GM21723 (cell line): ENCODE measurements around the gene ATXN3.
"Not testable (repeated sequence)": the region's sequence is repeated elsewhere in the genome, so short reads cannot be mapped to it uniquely, and the experiment has no call there.

Experiments
- ATAC-seq: cut with Tn5 transposase; IDR thresholded peaks from one replicate; pipeline ENCODE4 v1.9.1; 2021; ENCODE audit warnings: mild to moderate bottlenecking, moderate library complexity; ENCODE audit not compliant: unreplicated experiment

Gene ATXN3

GRCh38 chr14:92074555-92074954, 31.8 kb downstream of the ATXN3 start:
- ATAC-seq, result no peak

- ATAC-seq, result no peak
Observed at GRCh38 chr14:92058006-92058917, 48.1 kb downstream of the ATXN3 start.

DNA sequence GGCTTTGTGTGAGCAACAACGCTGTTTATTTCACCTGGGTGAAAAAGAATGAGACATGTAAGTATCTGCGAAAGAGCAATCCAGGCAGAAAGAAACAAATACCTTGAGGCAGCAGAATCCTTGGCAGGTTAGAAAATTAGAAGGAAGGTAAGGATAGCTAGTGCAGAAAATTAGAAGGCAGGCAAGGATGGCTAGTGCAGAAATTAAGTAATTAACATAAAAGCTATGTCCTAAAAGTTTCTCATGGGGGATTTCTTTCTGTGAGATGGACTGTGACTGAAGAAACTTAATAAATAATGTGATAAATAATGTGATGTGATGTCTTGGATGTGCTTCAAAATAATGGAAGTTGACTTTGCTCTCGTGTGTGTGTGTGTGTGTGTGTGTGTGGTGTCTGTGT, 56.6 kb downstream of the ATXN3 start:
- no peak for ATAC-seq

GRCh38 chr14:92049221-92049620, 57.2 kb downstream of the ATXN3 start:
- not testable (repeated sequence) for ATAC-seq

GRCh38 chr14:92045904-92046303, 60.5 kb downstream of the ATXN3 start:
- not testable (repeated sequence) for ATAC-seq

DNA sequence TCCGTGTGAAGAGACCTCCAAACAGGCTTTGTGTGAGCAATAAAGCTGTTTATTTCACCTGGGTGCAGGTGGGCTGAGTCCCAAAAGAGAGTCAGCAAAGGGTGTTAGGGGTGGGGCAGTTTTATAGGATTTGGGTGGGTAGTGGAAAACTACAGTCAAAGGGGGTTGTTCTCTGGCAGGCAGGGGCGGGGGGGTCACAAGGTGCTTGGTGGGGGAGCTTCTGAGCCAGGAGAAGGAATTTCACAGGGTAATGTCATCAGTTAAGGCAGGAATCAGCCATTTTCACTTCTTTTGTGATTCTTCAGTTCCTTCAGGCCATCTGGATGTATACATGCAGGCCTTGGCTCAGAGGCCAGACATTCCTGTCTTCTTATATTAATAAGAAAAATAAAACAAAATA, 64.6 kb downstream of the ATXN3 start:
- not testable (repeated sequence) for ATAC-seq

DNA sequence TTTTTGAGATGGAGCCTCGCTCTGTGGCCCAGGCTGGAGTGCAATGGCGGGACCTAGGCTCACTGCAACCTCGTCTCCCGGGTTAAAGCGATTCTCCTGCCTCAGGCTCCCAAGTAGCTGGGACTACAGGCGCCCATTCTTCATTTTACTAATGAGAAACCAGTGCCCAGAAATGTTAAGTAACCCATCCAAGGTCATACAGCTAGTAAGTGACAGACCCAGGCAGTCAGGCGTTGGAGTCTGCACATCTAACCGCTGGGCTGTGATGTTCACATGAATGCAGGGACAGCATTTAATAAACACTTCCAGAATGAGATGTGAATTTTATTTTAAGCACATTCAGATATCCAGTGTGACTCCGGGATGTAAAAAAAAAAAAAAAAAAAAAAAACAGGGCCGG, 65.2 kb downstream of the ATXN3 start:
- ATAC-seq, result no peak

- ATAC-seq, result peak; percentile 82
Observed at GRCh38 chr14:92040431-92041051, 65.8 kb downstream of the ATXN3 start.

DNA sequence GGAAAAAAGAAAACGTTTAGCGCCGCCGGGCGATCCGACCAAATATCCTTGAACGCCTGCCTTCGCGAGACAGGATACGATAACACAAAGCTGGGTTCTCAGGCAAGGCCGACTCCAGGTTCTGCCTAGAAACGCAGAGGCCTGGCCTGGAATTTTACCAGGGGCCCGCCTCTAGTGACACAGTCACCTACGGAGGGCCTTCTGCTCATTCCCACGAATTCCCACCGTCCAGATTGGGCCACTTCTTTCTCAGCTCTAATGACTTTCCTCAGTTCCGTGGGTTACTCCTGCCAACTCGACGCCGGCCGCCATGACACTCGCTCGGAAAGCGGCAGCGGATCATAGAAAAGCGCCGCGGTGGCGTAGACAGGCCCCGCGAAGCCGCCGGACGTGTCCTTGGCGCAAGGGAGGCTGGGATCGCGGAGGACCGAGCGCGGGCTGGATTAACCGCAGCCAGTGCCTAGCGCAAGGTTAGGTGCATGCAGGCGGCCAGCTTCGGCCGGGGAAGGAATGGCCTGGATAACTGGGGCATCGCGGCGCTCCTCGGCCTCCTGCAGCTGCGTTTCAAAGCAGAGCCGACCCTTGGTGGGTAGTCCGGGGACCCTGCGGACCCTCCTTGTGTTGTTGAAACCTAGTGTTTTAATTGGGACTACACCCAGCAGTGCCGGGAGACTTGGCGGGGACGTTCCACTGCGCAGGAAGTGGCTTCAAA, 66.5 kb downstream of the ATXN3 start, which contains the start of gene TRIP11:
Gene TRIP11, minus strand, starts transcription at position 341 of the 712 bp plus-strand sequence. CDS start 374 bp downstream, outside the sequence.
- ATAC-seq, result peak; percentile 97

- ATAC-seq, result peak; percentile 14
Observed at GRCh38 chr14:92039063-92039718, 67.2 kb downstream of the ATXN3 start.

GRCh38 chr14:92037989-92038388, 68.4 kb downstream of the ATXN3 start:
- ATAC-seq, result no peak

DNA sequence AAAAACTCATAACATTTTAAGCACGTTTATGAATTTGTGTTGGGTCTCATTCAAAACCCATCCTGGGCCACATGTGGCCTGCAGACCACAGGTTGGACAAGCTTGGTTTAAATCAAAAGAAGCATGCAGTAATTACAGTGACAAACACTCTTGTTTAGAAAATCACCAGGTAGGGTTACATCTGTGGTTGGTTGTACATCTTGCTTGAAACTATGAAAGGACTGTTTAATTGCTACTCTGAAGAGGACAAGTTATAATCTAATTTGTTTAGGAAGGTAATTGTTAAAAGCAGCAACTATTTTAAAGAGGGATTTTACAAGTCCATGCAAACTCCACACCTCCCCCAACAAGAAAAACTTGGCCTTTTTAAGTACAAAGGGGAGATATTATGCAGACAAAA, 70.5 kb downstream of the ATXN3 start:
- ATAC-seq, result no peak

- no peak for ATAC-seq
Observed at GRCh38 chr14:92033906-92034687, 72.3 kb downstream of the ATXN3 start.

- no peak for ATAC-seq
Observed at GRCh38 chr14:92033433-92033832, 72.9 kb downstream of the ATXN3 start.

DNA sequence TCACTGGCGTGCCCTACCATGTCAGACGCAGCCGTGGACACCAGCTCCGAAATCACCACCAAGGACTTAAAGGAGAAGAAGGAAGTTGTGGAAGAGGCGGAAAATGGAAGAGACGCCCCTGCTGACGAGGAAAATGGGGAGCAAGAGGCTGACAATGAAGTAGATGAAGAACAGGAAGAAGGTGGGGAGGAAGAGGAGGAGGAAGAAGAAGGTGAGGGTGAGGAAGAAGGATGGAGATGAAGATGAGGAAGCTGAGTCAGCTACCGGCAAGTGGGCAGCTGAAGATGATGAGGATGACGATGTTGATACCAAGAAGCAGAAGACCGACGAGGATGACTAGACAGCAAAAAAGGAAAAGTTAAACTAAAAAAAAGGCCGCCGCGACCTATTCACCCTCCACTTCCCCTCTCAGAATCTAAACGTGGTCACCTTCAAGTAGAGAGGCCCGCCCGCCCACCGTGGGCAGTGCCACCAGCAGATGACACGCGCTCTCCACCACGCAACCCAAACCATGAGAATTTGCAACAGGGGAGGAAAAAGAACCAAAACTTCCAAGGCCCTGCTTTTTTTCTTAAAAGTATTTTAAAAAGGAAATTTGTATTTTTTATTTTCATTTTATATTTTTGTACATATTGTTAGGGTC, 79.7 kb downstream of the ATXN3 start:
- ATAC-seq, result no peak

DNA sequence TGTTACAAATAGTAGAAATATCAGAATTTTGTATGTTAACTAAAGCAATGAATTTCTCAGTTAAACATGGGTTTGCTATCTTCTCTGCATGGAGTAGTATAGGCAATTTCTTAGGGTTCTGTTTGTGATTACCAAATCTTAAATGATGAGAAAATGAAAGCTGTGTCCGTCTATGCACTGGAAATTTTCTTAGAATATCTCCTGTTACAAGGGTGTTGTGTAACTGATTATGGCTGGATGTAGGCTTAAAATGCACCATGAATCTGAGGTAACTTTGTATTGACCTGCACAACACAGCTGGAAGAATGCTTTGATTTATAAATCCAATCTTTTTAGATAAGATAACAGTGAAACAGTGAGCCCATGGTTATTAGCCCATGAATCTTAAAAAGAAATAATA, 84.3 kb downstream of the ATXN3 start:
- ATAC-seq, result no peak

GRCh38 chr14:92021523-92021922, 84.9 kb downstream of the ATXN3 start:
- ATAC-seq, result no peak

GRCh38 chr14:92014040-92014439, 92.3 kb downstream of the ATXN3 start:
- no peak for ATAC-seq

DNA sequence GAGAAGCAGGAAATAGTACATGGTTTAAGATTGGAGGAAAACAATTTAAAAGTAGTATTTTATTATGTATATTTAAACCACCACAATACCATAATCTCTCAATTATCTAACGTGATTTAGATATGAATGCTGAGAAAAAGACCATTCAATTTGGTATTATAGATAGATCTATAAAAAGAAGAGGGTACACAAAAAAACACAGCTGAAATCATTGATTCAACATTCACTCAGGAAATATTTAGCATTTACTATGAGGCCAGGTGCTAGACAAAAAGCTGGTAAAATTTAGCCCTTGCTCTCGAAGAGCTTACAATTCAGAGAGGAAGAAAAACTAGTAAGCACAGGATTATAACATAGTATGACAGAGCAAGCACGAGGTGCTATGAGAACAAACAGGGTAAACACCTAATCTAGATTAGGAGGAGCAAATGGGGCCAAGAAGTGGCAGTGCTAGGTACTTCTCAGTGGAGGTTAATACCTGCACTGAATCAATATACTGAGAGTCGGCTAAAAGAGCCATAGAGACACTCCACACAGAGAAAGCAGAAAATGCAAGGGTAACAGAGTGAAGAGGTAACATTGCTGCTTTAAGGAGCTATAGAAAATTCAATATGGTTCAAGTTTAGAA, 94.1 kb downstream of the ATXN3 start:
- no peak for ATAC-seq
